Trophoblast cell (in vitro differentiated cells and primary cell): ENCODE data around the gene ZNF593.

Experiments used
- DNase-seq, 2 donors: peaks; one replicate each; pipeline ENCODE4 v3.0.0-alpha.2; 2016
- H2AFZ ChIP-seq: 2 replicates; pipeline ENCODE4 v1.6.1; 2013; ENCODE audit warnings: low read length, moderate library complexity, mild to moderate bottlenecking; ENCODE audit not compliant: insufficient read depth, poor library complexity
- H2AK5ac ChIP-seq: 2 replicates; pipeline ENCODE4 v1.6.1; 2013; ENCODE audit warnings: mild to moderate bottlenecking, low read length
- H2BK120ac ChIP-seq: 2 replicates; pipeline ENCODE4 v1.6.1; 2013; ENCODE audit warnings: low read length, mild to moderate bottlenecking, moderate library complexity; ENCODE audit not compliant: insufficient read depth, poor library complexity
- H2BK12ac ChIP-seq: 2 replicates; pipeline ENCODE4 v1.6.1; 2013; ENCODE audit warnings: mild to moderate bottlenecking, low read length, moderate library complexity
- H2BK5ac ChIP-seq: 2 replicates; pipeline ENCODE4 v1.6.1; 2013; ENCODE audit warnings: low read length, low read depth, moderate library complexity, mild to moderate bottlenecking; ENCODE audit not compliant: poor library complexity
- H3K14ac ChIP-seq: 2 replicates; pipeline ENCODE4 v1.6.1; 2013; ENCODE audit warnings: mild to moderate bottlenecking, low read length
- H3K18ac ChIP-seq: 2 replicates; pipeline ENCODE4 v1.6.1; 2013; ENCODE audit warnings: mild to moderate bottlenecking, low read length
- H3K23ac ChIP-seq: 2 replicates; pipeline ENCODE4 v1.6.1; 2013; ENCODE audit warnings: low read length
- H3K27ac ChIP-seq: 2 replicates; pipeline ENCODE4 v1.5.1; 2013; ENCODE audit warnings: low read depth, mild to moderate bottlenecking, inconsistent platforms, low read length, moderate library complexity
- H3K27me3 ChIP-seq: 2 replicates; pipeline ENCODE4 v1.6.1; 2013; ENCODE audit warnings: inconsistent platforms, mild to moderate bottlenecking, low read length, moderate library complexity; ENCODE audit not compliant: insufficient read depth
- H3K36me3 ChIP-seq, 2 experiments: 1 replicate in 1 of 2; 2 replicates in 1 of 2; pipeline ENCODE4 v1.6.1; 2013; ENCODE audit warnings: low read length in 2 of 2, mild to moderate bottlenecking in 2 of 2, moderate library complexity in 1 of 2; ENCODE audit not compliant: insufficient read depth in 2 of 2, control insufficient read depth in 1 of 2
- H3K4ac ChIP-seq: 2 replicates; pipeline ENCODE4 v1.6.1; 2013; ENCODE audit warnings: low read depth, mild to moderate bottlenecking, low read length, moderate library complexity
- H3K4me1 ChIP-seq, 2 experiments: 1 replicate in 1 of 2; 2 replicates in 1 of 2; pipeline ENCODE4 v1.6.1; 2013; ENCODE audit warnings: low read length in 2 of 2, mild to moderate bottlenecking in 2 of 2, moderate library complexity in 1 of 2; ENCODE audit not compliant: insufficient read depth in 2 of 2, control insufficient read depth in 1 of 2
- H3K4me2 ChIP-seq: 2 replicates; pipeline ENCODE4 v1.6.1; 2013; ENCODE audit warnings: inconsistent platforms, mild to moderate bottlenecking, low read length, moderate library complexity
- H3K4me3 ChIP-seq: 2 replicates; pipeline ENCODE4 v1.5.1; 2013; ENCODE audit warnings: mild to moderate bottlenecking, low read depth, low read length, inconsistent platforms
- H3K79me1 ChIP-seq: one replicate; pipeline ENCODE4 v1.6.1; 2013; ENCODE audit warnings: low read length
- H3K79me2 ChIP-seq: 2 replicates; pipeline ENCODE4 v1.6.1; 2013; ENCODE audit warnings: low read length, mild to moderate bottlenecking; ENCODE audit not compliant: control insufficient read depth, insufficient read depth, poor library complexity
- H3K9ac ChIP-seq: 2 replicates; pipeline ENCODE4 v1.6.1; 2013; ENCODE audit warnings: mild to moderate bottlenecking, low read length
- H3K9me3 ChIP-seq: 2 replicates; pipeline ENCODE4 v1.6.1; 2013; ENCODE audit warnings: low read depth, mild to moderate bottlenecking, control low read depth, inconsistent platforms, low read length; ENCODE audit not compliant: insufficient read depth
- H4K12ac ChIP-seq: 2 replicates; pipeline ENCODE4 v1.6.1; 2013; ENCODE audit warnings: low read depth, mild to moderate bottlenecking, low read length, moderate library complexity
- H4K8ac ChIP-seq: 2 replicates; pipeline ENCODE4 v1.6.1; 2013; ENCODE audit warnings: low read depth, mild to moderate bottlenecking, low read length, moderate library complexity
- H4K91ac ChIP-seq: one replicate; pipeline ENCODE4 v1.6.1; 2013; ENCODE audit warnings: low read depth, mild to moderate bottlenecking, low read length, moderate library complexity
- WGBS: extraction: QIAGEN DNeasy Blood & Tissue Kit; methylation state at CpG from one replicate; pipeline ENCODE4 v1.1.7; 2013; ENCODE audit warnings: missing lambda C conversion rate; ENCODE audit not compliant: insufficient read length, insufficient coverage; ENCODE audit errors: extremely low coverage; 5-methylcytosine and 5-hydroxymethylcytosine counted together

The ZNF593 gene

GRCh38 chr1:26212726-26213125 is 43.0 kb downstream of the ZNF593 start:
- H3K18ac ChIP-seq = no peak overlapping the region

GRCh38 chr1:26213335-26213905 is 43.7 kb downstream of the ZNF593 start:
- Histone ChIP-seq H2AK5ac (no peak overlapping the region), H3K4me1 (no peaks in the 10 kb centered on the region), H2BK120ac (no peak overlapping the region), H3K9me3 (no peaks in the 10 kb centered on the region), H4K12ac (no peak overlapping the region), H3K27ac (no peak overlapping the region), H3K4me2 (no peak overlapping the region), H2AFZ (no peak overlapping the region), H2BK12ac (no peak overlapping the region), H3K36me3 (no peaks in the 10 kb centered on the region), H3K14ac (no peak overlapping the region), H4K91ac (no peak overlapping the region), H3K18ac (no peak overlapping the region), H3K27me3 (no peaks in the 10 kb centered on the region), H3K23ac (no peak overlapping the region), H3K79me2 (no peaks in the 10 kb centered on the region), H4K8ac (no peak overlapping the region), H2BK5ac (no peak overlapping the region), H3K9ac (no peak overlapping the region), H3K79me1 (no peaks in the 10 kb centered on the region), H3K4ac (no peak overlapping the region), H3K4me3 (no peak overlapping the region)
- DNase-seq = no peak
- no CpG with 5 or more reads among the region's 6 CpGs for WGBS

More at GRCh38 chr1:26212726-26213125, 43.0 kb downstream of the ZNF593 start:
- WGBS = no CpG with 5 or more reads among the region's 5 CpGs
- no peaks in the 10 kb centered on the region for H3K79me2 ChIP-seq
- no peaks in the 10 kb centered on the region for H3K4me1 ChIP-seq
- no peak overlapping the region for H3K9ac ChIP-seq
- no peak overlapping the region for H3K4me2 ChIP-seq
- no peaks in the 10 kb centered on the region for H3K79me1 ChIP-seq
- DNase-seq = no peak
- H3K4me3 ChIP-seq = no peak overlapping the region
- H3K4ac ChIP-seq = no peak overlapping the region
- H4K8ac ChIP-seq = no peak overlapping the region
- no peak overlapping the region for H2BK5ac ChIP-seq
- no peak overlapping the region for H4K12ac ChIP-seq
- H2AFZ ChIP-seq = no peak overlapping the region
- no peaks in the 10 kb centered on the region for H3K36me3 ChIP-seq
- no peaks in the 10 kb centered on the region for H3K27me3 ChIP-seq
- no peak overlapping the region for H3K14ac ChIP-seq
- no peak overlapping the region for H3K27ac ChIP-seq
- H2AK5ac ChIP-seq = no peak overlapping the region
- no peak overlapping the region for H3K23ac ChIP-seq
- H2BK12ac ChIP-seq = no peak overlapping the region
- no peaks in the 10 kb centered on the region for H3K9me3 ChIP-seq
- no peak overlapping the region for H4K91ac ChIP-seq
- no peak overlapping the region for H2BK120ac ChIP-seq

- DNase-seq = no peak
- Histone ChIP-seq H3K4me3 (no peak overlapping the region), H2BK12ac (no peak overlapping the region), H2BK5ac (no peak overlapping the region), H3K9me3 (no peaks in the 10 kb centered on the region), H3K14ac (no peak overlapping the region), H2AK5ac (no peak overlapping the region), H3K4me2 (no peak overlapping the region), H3K36me3 (no peaks in the 10 kb centered on the region), H4K8ac (no peak overlapping the region), H3K27ac (no peak overlapping the region), H3K4me1 (no peaks in the 10 kb centered on the region), H3K79me2 (no peaks in the 10 kb centered on the region), H4K12ac (no peak overlapping the region), H2BK120ac (no peak overlapping the region), H3K9ac (no peak overlapping the region), H3K18ac (no peak overlapping the region), H3K23ac (no peak overlapping the region), H3K4ac (no peak overlapping the region), H4K91ac (no peak overlapping the region), H3K27me3 (no peaks in the 10 kb centered on the region), H2AFZ (no peak overlapping the region), H3K79me1 (no peaks in the 10 kb centered on the region)
- WGBS = no CpG with 5 or more reads among the region's 3 CpGs
Observed at GRCh38 chr1:26215246-26215645, 45.5 kb downstream of the ZNF593 start.

GRCh38 chr1:26218906-26219494 is 49.3 kb downstream of the ZNF593 start:
- H4K91ac ChIP-seq = no peak overlapping the region
- no peak overlapping the region for H3K4me2 ChIP-seq
- H2BK5ac ChIP-seq = no peak overlapping the region
- H3K4ac ChIP-seq = no peak overlapping the region
- no peak overlapping the region for H3K23ac ChIP-seq
- peaks cover 0 to 2% of the 10 kb centered on the region in 2 experiments for H3K4me1 ChIP-seq
- no peaks in the 10 kb centered on the region for H3K27me3 ChIP-seq
- H3K9me3 ChIP-seq = no peaks in the 10 kb centered on the region
- H3K36me3 ChIP-seq = no peaks in the 10 kb centered on the region
- H3K14ac ChIP-seq = no peak overlapping the region
- WGBS = no CpG with 5 or more reads among the region's 11 CpGs
- no peak overlapping the region for H2BK120ac ChIP-seq
- no peak overlapping the region for H2AFZ ChIP-seq
- H3K79me1 ChIP-seq = no peaks in the 10 kb centered on the region
- no peak overlapping the region for H2AK5ac ChIP-seq
- H4K8ac ChIP-seq = no peak overlapping the region
- no peak overlapping the region for H3K9ac ChIP-seq
- no peaks in the 10 kb centered on the region for H3K79me2 ChIP-seq
- no peak overlapping the region for H3K4me3 ChIP-seq
- H2BK12ac ChIP-seq = no peak overlapping the region
- H3K18ac ChIP-seq = no peak overlapping the region
- H4K12ac ChIP-seq = no peak overlapping the region
- no peak for DNase-seq
- no peak overlapping the region for H3K27ac ChIP-seq
